Endothelial cell of coronary artery (primary cell): ENCODE results near the gene TSPYL6. TPM values are rescaled to one million over a fixed set of nuclear protein-coding genes. Genes with fewer than 3 reads are reported as not detected.

Experiments
- total RNA-seq: library from RNA; depleted of rRNA; stranded (reverse); fragments of >200 nt; gene quantifications from 2 replicates; pipeline ENCODE4 v1.2.3, GENCODE V29; 2014

Gene TSPYL6
- not detected in 2 replicates for total RNA-seq

GRCh38 chr2:54256091-54256694 is at the start of gene TSPYL6:
Gene TSPYL6, minus strand, starts transcription at chr2:54256229. Its CDS starts 78 bp downstream, at chr2:54256151.

Other genes with a start within 250 kb of the TSPYL6 start
- 3.9 and 6.6 TPM in 2 replicates for gene ACYP2, start 140.6 kb downstream of the TSPYL6 start, total RNA-seq
- gene SPTBN1, start 200.1 kb upstream of the TSPYL6 start, total RNA-seq: 382 and 432 TPM in 2 replicates